ENCODE data around the gene SLAMF8. TPM values are rescaled to one million over a fixed set of nuclear protein-coding genes. Genes with fewer than 3 reads are reported as not detected.

SLAMF8 gene
- total and polyA plus RNA-seq, 4 donors, result 0.28 to 1.6 (median 1.1) TPM

- no peak overlapping the region for H3K27ac ChIP-seq (ENCODE audit: low read depth in 1 of 2, low read length in 2 of 2)
- 32% methylated on average over 7 of the region's 7 CpGs for WGBS
- no peak for DNase-seq (ENCODE audit: low spot score)
- no peak for TF ChIP-seq ZBTB33 (IDR thresholded peaks at IDR 0.05)
- TF ChIP-seq HNF4A (conservative IDR thresholded peaks at IDR 0.05), result no peak
- no peak for TF ChIP-seq JUND (IDR thresholded peaks at IDR 0.05)
- no peak for TF ChIP-seq NR2F2 (IDR thresholded peaks at IDR 0.05)
- TF ChIP-seq FOXA2 (IDR thresholded peaks at IDR 0.05), result no peak
- TF ChIP-seq ATF3 (IDR thresholded peaks at IDR 0.05), result no peak
- TF ChIP-seq RAD21 (IDR thresholded peaks at IDR 0.05), result no peak
- TF ChIP-seq HNF4G (IDR thresholded peaks at IDR 0.05), result no peak
- no peak for TF ChIP-seq CTCF (IDR thresholded peaks at IDR 0.05; ENCODE audit: low read depth, low read length, missing input control)
- no peak for TF ChIP-seq FOXA1 (IDR thresholded peaks at IDR 0.05)
- TF ChIP-seq RXRA (IDR thresholded peaks at IDR 0.05), result no peak
- no peaks in the 10 kb centered on the region for H3K4me1 ChIP-seq (ENCODE audit: control insufficient read depth in 4 of 4, insufficient read depth in 4 of 4, low read length in 3 of 4)
- no peak overlapping the region for H3K9ac ChIP-seq (ENCODE audit: low read depth in 1 of 2, low read length in 2 of 2)
- H3K4me3 ChIP-seq (ENCODE audit: low read depth in 1 of 3, low read length in 3 of 3), result no peak overlapping the region
- H3K27me3 ChIP-seq (ENCODE audit: control insufficient read depth in 4 of 4, insufficient read depth in 4 of 4, low read length in 3 of 4), result no peaks in the 10 kb centered on the region
- H3K9me3 ChIP-seq (ENCODE audit: control insufficient read depth in 4 of 4, low read length in 3 of 4), result no peaks in the 10 kb centered on the region
- H3K36me3 ChIP-seq (ENCODE audit: control insufficient read depth in 4 of 4, insufficient read depth in 3 of 4, low read depth in 1 of 4, low read length in 3 of 4), result no peaks in the 10 kb centered on the region
Measured at GRCh38 chr1:159823406-159823805, 3.3 kb upstream of the SLAMF8 start.

GRCh38 chr1:159825564-159825963 lies 1.1 kb upstream of the SLAMF8 start:
- no peaks in the 10 kb centered on the region for H3K9me3 ChIP-seq (ENCODE audit: control insufficient read depth in 4 of 4, low read length in 3 of 4)
- H3K9ac ChIP-seq (ENCODE audit: low read depth in 1 of 2, low read length in 2 of 2), result no peak overlapping the region
- H3K27ac ChIP-seq (ENCODE audit: low read depth in 1 of 2, low read length in 2 of 2), result no peak overlapping the region
- no peaks in the 10 kb centered on the region for H3K27me3 ChIP-seq (ENCODE audit: control insufficient read depth in 4 of 4, insufficient read depth in 4 of 4, low read length in 3 of 4)
- no peak overlapping the region for H3K4me3 ChIP-seq (ENCODE audit: low read depth in 1 of 3, low read length in 3 of 3)
- DNase-seq (ENCODE audit: low spot score), result no peak
- 66% methylated on average over 3 of the region's 3 CpGs for WGBS
- H3K4me1 ChIP-seq (ENCODE audit: control insufficient read depth in 4 of 4, insufficient read depth in 4 of 4, low read length in 3 of 4), result no peaks in the 10 kb centered on the region
- TF ChIP-seq EGR1 (IDR thresholded peaks at IDR 0.05; ENCODE audit: low read depth in 2 of 2), result no peak
- no peak for TF ChIP-seq FOXA1 (IDR thresholded peaks at IDR 0.05)
- no peak for TF ChIP-seq SP1 (IDR thresholded peaks at IDR 0.05)
- no peak for TF ChIP-seq FOXA2 (IDR thresholded peaks at IDR 0.05)
- TF ChIP-seq HNF4G (IDR thresholded peaks at IDR 0.05), result no peak
- TF ChIP-seq TAF1 (conservative IDR thresholded peaks at IDR 0.05), result no peak
- TF ChIP-seq HNF4A (conservative IDR thresholded peaks at IDR 0.05), result no peak
- no peak for TF ChIP-seq ATF3 (IDR thresholded peaks at IDR 0.05)
- no peaks in the 10 kb centered on the region for H3K36me3 ChIP-seq (ENCODE audit: control insufficient read depth in 4 of 4, insufficient read depth in 3 of 4, low read depth in 1 of 4, low read length in 3 of 4)

GRCh38 chr1:159827102-159827490 lies 423 bp downstream of the SLAMF8 start:
- Histone ChIP-seq H3K27me3 (ENCODE audit: control insufficient read depth in 4 of 4, insufficient read depth in 4 of 4, low read length in 3 of 4) (no peaks in the 10 kb centered on the region), H3K9me3 (ENCODE audit: control insufficient read depth in 4 of 4, low read length in 3 of 4) (no peaks in the 10 kb centered on the region), H3K9ac (ENCODE audit: low read depth in 1 of 2, low read length in 2 of 2) (no peak overlapping the region), H3K27ac (ENCODE audit: low read depth in 1 of 2, low read length in 2 of 2) (no peak overlapping the region), H3K4me1 (ENCODE audit: control insufficient read depth in 4 of 4, insufficient read depth in 4 of 4, low read length in 3 of 4) (no peaks in the 10 kb centered on the region), H3K4me3 (ENCODE audit: low read depth in 1 of 3, low read length in 3 of 3) (no peak overlapping the region), H3K36me3 (ENCODE audit: control insufficient read depth in 4 of 4, insufficient read depth in 3 of 4, low read depth in 1 of 4, low read length in 3 of 4) (no peaks in the 10 kb centered on the region)
- DNase-seq (ENCODE audit: low spot score), result no peak
- 86% methylated on average over 6 of the region's 6 CpGs for WGBS
- TF ChIP-seq REST (IDR thresholded peaks at IDR 0.05) (no peak), JUND (IDR thresholded peaks at IDR 0.05) (no peak), HNF4A (conservative IDR thresholded peaks at IDR 0.05) (no peak), ATF3 (IDR thresholded peaks at IDR 0.05) (no peak), RXRA (IDR thresholded peaks at IDR 0.05) (no peak), FOXA1 (IDR thresholded peaks at IDR 0.05) (no peak), RAD21 (IDR thresholded peaks at IDR 0.05) (no peak)
